DOHH2 (cell line): Measurements from ENCODE around the gene STEAP4.

Experiments
- H3F3A ChIP-seq: fragments of 200-600 bp; sonication (generic), shearing (Covaris generic); 2 replicates; pipeline ENCODE4 v1.6.0; 2016; ENCODE audit warnings: antibody characterized with exemption, mild to moderate bottlenecking; ENCODE audit not compliant: control insufficient read depth, insufficient read depth
- H3K27ac ChIP-seq: fragments of 200-600 bp; sonication (generic); 2 replicates; pipeline ENCODE4 v1.5.1; 2014; ENCODE audit warnings: low read depth, mild to moderate bottlenecking, low read length, moderate library complexity
- H3K27me3 ChIP-seq: fragments of 200-600 bp; sonication (generic); 2 replicates; pipeline ENCODE4 v1.6.1; 2014; ENCODE audit warnings: mild to moderate bottlenecking, low read length, mixed read lengths; ENCODE audit not compliant: control insufficient read depth
- H3K36me3 ChIP-seq: fragments of 200-600 bp; sonication (generic); 2 replicates; pipeline ENCODE4 v1.6.1; 2014; ENCODE audit warnings: mild to moderate bottlenecking, low read length, moderate library complexity, mixed read lengths; ENCODE audit not compliant: control insufficient read depth
- H3K4me1 ChIP-seq: fragments of 200-600 bp; sonication (generic); 2 replicates; pipeline ENCODE4 v1.6.1; 2014; ENCODE audit warnings: mild to moderate bottlenecking, low read length, mixed read lengths; ENCODE audit not compliant: control insufficient read depth
- H3K4me2 ChIP-seq: fragments of 200-600 bp; sonication (generic); 2 replicates; pipeline ENCODE4 v1.6.0; 2014; ENCODE audit warnings: mild to moderate bottlenecking, low read length, moderate library complexity
- H3K4me3 ChIP-seq: fragments of 200-600 bp; sonication (generic); 2 replicates; pipeline ENCODE4 v1.5.1; 2014; ENCODE audit warnings: mild to moderate bottlenecking, low read length, mixed read lengths
- H3K79me2 ChIP-seq: fragments of 200-600 bp; sonication (generic); 2 replicates; pipeline ENCODE4 v1.6.1; 2014; ENCODE audit warnings: mild to moderate bottlenecking, low read length, mixed read lengths; ENCODE audit not compliant: control insufficient read depth
- H3K9me2 ChIP-seq: fragments of 200-600 bp; sonication (generic); replicated peaks from 2 replicates; pipeline ENCODE4 v1.6.1; 2014; ENCODE audit warnings: mild to moderate bottlenecking, low read length, mixed read lengths; ENCODE audit not compliant: control insufficient read depth
- H3K9me3 ChIP-seq: fragments of 200-600 bp; sonication (generic); 2 replicates; pipeline ENCODE4 v1.6.1; 2014; ENCODE audit warnings: antibody characterized with exemption, low read length, mixed read lengths; ENCODE audit not compliant: control insufficient read depth, insufficient read depth
- H4K20me1 ChIP-seq: fragments of 200-600 bp; sonication (generic); 2 replicates; pipeline ENCODE4 v1.6.0; 2014; ENCODE audit warnings: low read depth, mild to moderate bottlenecking, antibody characterized with exemption, low read length, moderate library complexity; ENCODE audit not compliant: control insufficient read depth, insufficient read depth
- EZH2phosphoT487 ChIP-seq: fragments of 200-600 bp; sonication (generic); IDR thresholded peaks from 2 replicates; pipeline ENCODE4 v1.6.1; 2017; ENCODE audit warnings: borderline replicate concordance, mild to moderate bottlenecking, antibody characterized with exemption, low read length, moderate library complexity, mixed read lengths
- TF ChIP-seq, protein P1 (sequence below): fragments of 200-600 bp; sonication (generic); IDR thresholded peaks from one replicate; pipeline ENCODE4 v1.5.1; 2014; ENCODE audit warnings: antibody characterized with exemption, mild to moderate bottlenecking, low read depth, low read length; ENCODE audit not compliant: poor library complexity, severe bottlenecking

Gene STEAP4

DNA sequence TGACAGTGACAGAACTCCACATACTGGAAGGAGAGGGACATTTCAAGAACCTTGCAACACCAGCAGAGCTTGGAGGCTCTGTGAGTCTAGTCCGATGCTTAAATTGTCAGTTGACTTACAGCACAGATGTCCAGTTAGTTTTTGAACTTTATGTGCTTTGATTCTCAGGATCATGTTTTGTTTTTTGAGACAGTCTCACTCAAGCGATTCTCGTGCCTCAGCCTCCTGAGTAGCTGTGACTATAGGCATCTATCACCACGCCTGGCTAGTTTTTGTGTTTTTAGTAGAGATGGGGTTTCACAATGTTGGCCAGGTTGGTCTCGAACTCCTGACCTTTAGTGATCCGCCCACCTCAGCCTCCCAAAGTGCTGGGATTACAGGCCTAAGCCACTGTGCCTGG lies 31.8 kb upstream of the STEAP4 start:
- Histone ChIP-seq H3F3A (no peaks in the 10 kb centered on the region), H3K4me1 (no peaks in the 10 kb centered on the region), H3K4me2 (no peak overlapping the region), H3K4me3 (no peak overlapping the region), H3K36me3 (no peaks in the 10 kb centered on the region), H3K27ac (no peak overlapping the region), H3K9me2 (no peaks in the 10 kb centered on the region), H3K27me3 (no peaks in the 10 kb centered on the region), H3K79me2 (no peaks in the 10 kb centered on the region), H3K9me3 (no peaks in the 10 kb centered on the region), H4K20me1 (no peaks in the 10 kb centered on the region)
- TF ChIP-seq, protein P1, sequence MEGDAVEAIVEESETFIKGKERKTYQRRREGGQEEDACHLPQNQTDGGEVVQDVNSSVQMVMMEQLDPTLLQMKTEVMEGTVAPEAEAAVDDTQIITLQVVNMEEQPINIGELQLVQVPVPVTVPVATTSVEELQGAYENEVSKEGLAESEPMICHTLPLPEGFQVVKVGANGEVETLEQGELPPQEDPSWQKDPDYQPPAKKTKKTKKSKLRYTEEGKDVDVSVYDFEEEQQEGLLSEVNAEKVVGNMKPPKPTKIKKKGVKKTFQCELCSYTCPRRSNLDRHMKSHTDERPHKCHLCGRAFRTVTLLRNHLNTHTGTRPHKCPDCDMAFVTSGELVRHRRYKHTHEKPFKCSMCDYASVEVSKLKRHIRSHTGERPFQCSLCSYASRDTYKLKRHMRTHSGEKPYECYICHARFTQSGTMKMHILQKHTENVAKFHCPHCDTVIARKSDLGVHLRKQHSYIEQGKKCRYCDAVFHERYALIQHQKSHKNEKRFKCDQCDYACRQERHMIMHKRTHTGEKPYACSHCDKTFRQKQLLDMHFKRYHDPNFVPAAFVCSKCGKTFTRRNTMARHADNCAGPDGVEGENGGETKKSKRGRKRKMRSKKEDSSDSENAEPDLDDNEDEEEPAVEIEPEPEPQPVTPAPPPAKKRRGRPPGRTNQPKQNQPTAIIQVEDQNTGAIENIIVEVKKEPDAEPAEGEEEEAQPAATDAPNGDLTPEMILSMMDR, result no peak
- TF ChIP-seq EZH2phosphoT487, result no peak

DNA sequence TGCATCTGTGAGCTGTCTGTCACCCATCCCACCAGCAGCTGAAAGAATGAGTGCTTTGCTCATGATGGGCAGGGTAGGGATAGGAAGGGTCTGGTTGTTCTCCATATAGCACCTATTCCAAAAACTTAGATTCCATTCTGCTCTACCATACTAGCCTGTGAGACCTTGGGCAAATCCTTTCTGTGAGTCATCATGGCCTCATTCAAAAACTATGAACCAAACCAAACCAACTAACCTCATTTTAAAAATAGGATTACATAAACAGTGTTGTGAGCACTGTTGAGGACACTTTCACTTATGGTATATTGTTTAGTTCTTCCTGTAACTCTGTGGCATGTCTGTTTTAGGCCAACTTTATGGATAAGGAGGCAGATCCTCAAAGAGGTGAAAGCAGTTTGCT lies 30.9 kb upstream of the STEAP4 start:
- Histone ChIP-seq H4K20me1 (no peaks in the 10 kb centered on the region), H3K79me2 (no peaks in the 10 kb centered on the region), H3K27me3 (no peaks in the 10 kb centered on the region), H3K4me2 (no peak overlapping the region), H3K36me3 (no peaks in the 10 kb centered on the region), H3K9me2 (no peaks in the 10 kb centered on the region), H3K9me3 (no peaks in the 10 kb centered on the region), H3K27ac (no peak overlapping the region), H3F3A (no peaks in the 10 kb centered on the region), H3K4me1 (no peaks in the 10 kb centered on the region), H3K4me3 (no peak overlapping the region)
- no peak for TF ChIP-seq EZH2phosphoT487
- TF ChIP-seq, protein P1, result no peak

DNA sequence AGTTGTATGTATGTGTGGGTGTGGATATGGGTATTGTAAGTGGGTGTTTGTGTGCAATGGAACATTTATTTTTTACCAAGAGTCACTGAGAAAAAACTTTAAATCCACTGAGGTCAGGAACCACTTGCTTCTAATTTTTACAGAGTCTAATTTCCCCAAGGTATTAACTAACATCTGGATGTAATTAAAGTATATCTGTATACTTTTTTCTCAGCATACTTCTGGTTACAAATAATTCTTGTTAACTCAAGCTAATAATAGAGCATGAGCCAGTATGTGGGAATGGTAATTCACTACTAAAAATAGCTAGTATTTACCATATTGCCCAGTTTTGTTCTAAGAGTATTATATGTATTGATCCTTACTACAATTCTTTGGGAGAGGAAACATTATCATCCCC lies 24.6 kb upstream of the STEAP4 start:
- Histone ChIP-seq H3K4me2 (no peak overlapping the region), H3K4me3 (no peak overlapping the region), H3F3A (no peaks in the 10 kb centered on the region), H3K4me1 (no peaks in the 10 kb centered on the region), H3K36me3 (no peaks in the 10 kb centered on the region), H3K9me2 (no peaks in the 10 kb centered on the region), H4K20me1 (no peaks in the 10 kb centered on the region), H3K9me3 (no peaks in the 10 kb centered on the region), H3K27ac (no peak overlapping the region), H3K27me3 (no peaks in the 10 kb centered on the region), H3K79me2 (no peaks in the 10 kb centered on the region)
- TF ChIP-seq EZH2phosphoT487, result no peak
- TF ChIP-seq, protein P1, result no peak
